Measurements from ENCODE around the gene GRIA2.

GRCh38 chr4:157245351-157245750 is 24.8 kb downstream of the GRIA2 start:
- TF ChIP-seq CTCF (conservative IDR thresholded peaks at IDR 0.05; ENCODE audit: low read length) (no peak), EZH2phosphoT487 (IDR thresholded peaks at IDR 0.05; ENCODE audit: borderline replicate concordance, low read depth, low read length) (no peak)
